Naive thymus-derived CD4-positive, alpha-beta T cell (primary cell): ENCODE results near the gene ITGB8. TPM values are rescaled to one million over a fixed set of nuclear protein-coding genes. Genes with fewer than 3 reads are reported as not detected.

Experiments
- ATAC-seq: fragments of 150-1000 bp; cut with Tn5 transposase; 2 replicates; pipeline ENCODE4 v1.10.0; 2021; ENCODE audit warnings: mild to moderate bottlenecking, moderate library complexity
- CTCF ChIA-PET: fragments of 350-600 bp; sonication (Branson Sonifier 250); formaldehyde crosslinking; loops from one replicate; lab custom pipeline; 2021; ENCODE audit warnings: antibody characterized with exemption; lab: Charles Lee
- POLR2A ChIA-PET: fragments of 350-600 bp; sonication (Branson Sonifier 250); formaldehyde crosslinking; loops from one replicate; lab custom pipeline; 2021; ENCODE audit warnings: antibody characterized with exemption, inconsistent platforms; lab: Charles Lee
- DNase-seq, 9 donors: peaks; one replicate each; pipeline versions ENCODE4 v3.0.0 to v3.0.0-alpha.2; 2020 to 2022; ENCODE audit warnings: mixed read lengths in 1 of 9
- H3K27ac ChIP-seq: one replicate; pipeline ENCODE4 v1.7.0; 2013; ENCODE audit warnings: mild to moderate bottlenecking, low read depth, low read length, moderate library complexity
- H3K27me3 ChIP-seq, 2 donors: one replicate each; pipeline ENCODE4 v1.7.0; 2013; ENCODE audit warnings: low read length in 2 of 2, mild to moderate bottlenecking in 2 of 2, moderate library complexity in 2 of 2; ENCODE audit not compliant: control insufficient read depth in 2 of 2, insufficient read depth in 2 of 2
- H3K36me3 ChIP-seq, 3 experiments: 1 replicate in 2 of 3; 2 replicates in 1 of 3; pipeline ENCODE4 v1.7.0; 2013; ENCODE audit warnings: low read length in 3 of 3, mild to moderate bottlenecking in 3 of 3, moderate library complexity in 1 of 3; ENCODE audit not compliant: insufficient read depth in 3 of 3, control insufficient read depth in 2 of 3
- H3K4me1 ChIP-seq, 2 donors: one replicate each; pipeline ENCODE4 v1.7.0; 2013; ENCODE audit warnings: low read length in 2 of 2, mild to moderate bottlenecking in 2 of 2, moderate library complexity in 1 of 2; ENCODE audit not compliant: control insufficient read depth in 2 of 2, insufficient read depth in 2 of 2
- H3K4me3 ChIP-seq: 2 replicates; pipeline ENCODE4 v1.7.0; 2013; ENCODE audit warnings: mild to moderate bottlenecking, low read length
- H3K9me3 ChIP-seq, 3 experiments: 1 replicate in 2 of 3; 2 replicates in 1 of 3; pipeline ENCODE4 v1.7.0; 2013; ENCODE audit warnings: low read length in 3 of 3; ENCODE audit not compliant: control insufficient read depth in 2 of 3
- H3K27ac Mint-ChIP-seq, 9 donors: one replicate each; pipeline ENCODE4 v1.8.0; 2020 to 2022; ENCODE audit warnings: mixed read lengths in 9 of 9, mild to moderate bottlenecking in 8 of 9, moderate library complexity in 5 of 9, inconsistent platforms in 2 of 9
- H3K27me3 Mint-ChIP-seq, 5 donors: one replicate each; pipeline ENCODE4 v1.8.0; 2021 to 2022; ENCODE audit warnings: mixed read lengths in 5 of 5, mild to moderate bottlenecking in 1 of 5
- H3K36me3 Mint-ChIP-seq, 5 donors: one replicate each; pipeline ENCODE4 v1.8.0; 2020 to 2022; ENCODE audit warnings: mixed read lengths in 5 of 5, mild to moderate bottlenecking in 3 of 5, inconsistent platforms in 1 of 5
- H3K4me1 Mint-ChIP-seq, 7 donors: one replicate each; pipeline ENCODE4 v1.8.0; 2020 to 2022; ENCODE audit warnings: mixed read lengths in 7 of 7, mild to moderate bottlenecking in 3 of 7, inconsistent platforms in 1 of 7
- H3K4me3 Mint-ChIP-seq, 10 donors: one replicate each; pipeline ENCODE4 v1.8.0; 2020 to 2022; ENCODE audit warnings: mild to moderate bottlenecking in 10 of 10, mixed read lengths in 10 of 10, moderate library complexity in 6 of 10, inconsistent platforms in 2 of 10
- H3K9me3 Mint-ChIP-seq, 11 donors: one replicate each; pipeline ENCODE4 v1.8.0; 2020 to 2022; ENCODE audit warnings: mixed read lengths in 11 of 11, mild to moderate bottlenecking in 4 of 11, inconsistent platforms in 1 of 11, moderate library complexity in 1 of 11
- intact Hi-C, 2 donors: fragments of 100-400 bp; cut with micrococcal nuclease; formaldehyde crosslinking; loops; one replicate each; pipeline ENCODE4 v1.15.1; 2023
- polyA plus RNA-seq, 2 donors: library from polyadenylated mRNA; unstranded; fragments of 300-500 nt; fragmentation: Illumina TruSeq; gene quantifications; one replicate each; pipeline ENCODE4 v1.2.3, GENCODE V29; 2021
- total RNA-seq, 6 experiments: library from RNA in 5 of 6; stranded (reverse) in 5 of 6; gene quantifications; 1 replicate in 5 of 6; 2 replicates in 1 of 6; pipeline ENCODE4 v1.2.3 and lab custom pipeline; 2021 to 2026

Gene ITGB8
- total and polyA plus RNA-seq, 7 experiments from 2014 or later = 0.08 to 2.9 (median 0.85) TPM; not detected in 4

- Mint-ChIP-seq H3K4me1 (peaks cover 0 to 3% (median 0%) of the 10 kb centered on the region in 7 donors), H3K27me3 (peaks cover 0 to 4% (median 0%) of the 10 kb centered on the region in 5 donors)
- CTCF ChIA-PET = no interaction called here
These were observed 24.3 kb upstream of the ITGB8 start for GRCh38 chr7:20306180-20306946.

GRCh38 chr7:20307119-20307518, 23.6 kb upstream of the ITGB8 start:
- POLR2A ChIA-PET = no interaction called here
- H3K9me3 ChIP-seq = no peaks in the 10 kb centered on the region
- intact Hi-C loops = no loop called here
- no peaks in the 10 kb centered on the region for H3K27me3 ChIP-seq
- no peak overlapping the region for H3K27ac ChIP-seq
- no peaks in the 10 kb centered on the region for H3K36me3 Mint-ChIP-seq
- no peak overlapping the region for H3K4me3 Mint-ChIP-seq
- CTCF ChIA-PET = no interaction called here
- H3K4me1 ChIP-seq = no peaks in the 10 kb centered on the region
- H3K27me3 Mint-ChIP-seq = peaks cover 0 to 4% (median 0%) of the 10 kb centered on the region in 5 donors
- no peak overlapping the region for H3K4me3 ChIP-seq
- no peak for ATAC-seq
- H3K9me3 Mint-ChIP-seq = no peaks in the 10 kb centered on the region
- DNase-seq = no peak
- H3K36me3 ChIP-seq = no peaks in the 10 kb centered on the region
- H3K27ac Mint-ChIP-seq = no peak overlapping the region
- no peaks in the 10 kb centered on the region for H3K4me1 Mint-ChIP-seq

More at GRCh38 chr7:20306180-20306946, 24.3 kb upstream of the ITGB8 start:
- Histone ChIP-seq H3K9me3 (no peaks in the 10 kb centered on the region), H3K27me3 (no peaks in the 10 kb centered on the region), H3K36me3 (no peaks in the 10 kb centered on the region), H3K4me1 (no peaks in the 10 kb centered on the region), H3K4me3 (no peak overlapping the region), H3K27ac (no peak overlapping the region)
- intact Hi-C loops = no loop called here
- DNase-seq (no peak), ATAC-seq (no peak)
- Mint-ChIP-seq H3K27ac (no peak overlapping the region), H3K36me3 (no peaks in the 10 kb centered on the region), H3K4me3 (no peak overlapping the region), H3K9me3 (no peaks in the 10 kb centered on the region)
- POLR2A ChIA-PET = interaction anchor here (0.7 kb wide), 1 partner anchor 1719 kb away, joined by 3 read pairs; no protein-coding TSS in a partner anchor

- ChIA-PET CTCF (no interaction called here), POLR2A (no interaction called here)
- Mint-ChIP-seq H3K9me3 (no peaks in the 10 kb centered on the region), H3K27me3 (peaks cover 0 to 4% (median 0%) of the 10 kb centered on the region in 5 donors), H3K36me3 (no peaks in the 10 kb centered on the region), H3K4me3 (no peak overlapping the region), H3K27ac (no peak overlapping the region), H3K4me1 (no peaks in the 10 kb centered on the region)
- no peak overlapping the region for H3K4me3 ChIP-seq
- H3K4me1 ChIP-seq = no peaks in the 10 kb centered on the region
- DNase-seq (no peak), ATAC-seq (no peak)
- H3K36me3 ChIP-seq = no peaks in the 10 kb centered on the region
- H3K27ac ChIP-seq = no peak overlapping the region
- intact Hi-C loops = no loop called here
- H3K27me3 ChIP-seq = no peaks in the 10 kb centered on the region
- H3K9me3 ChIP-seq = no peaks in the 10 kb centered on the region
These were observed 22.8 kb upstream of the ITGB8 start for GRCh38 chr7:20307901-20308300.

- no peaks in the 10 kb centered on the region for H3K9me3 Mint-ChIP-seq
- peaks cover 0 to 4% (median 0%) of the 10 kb centered on the region in 5 donors for H3K27me3 Mint-ChIP-seq
- Histone ChIP-seq H3K9me3 (no peaks in the 10 kb centered on the region), H3K27ac (no peak overlapping the region), H3K4me3 (no peak overlapping the region), H3K36me3 (no peaks in the 10 kb centered on the region), H3K27me3 (no peaks in the 10 kb centered on the region), H3K4me1 (no peaks in the 10 kb centered on the region)
- no peak overlapping the region for H3K4me3 Mint-ChIP-seq
- no peak overlapping the region for H3K27ac Mint-ChIP-seq
- H3K4me1 Mint-ChIP-seq = no peaks in the 10 kb centered on the region
- no peak for DNase-seq
- intact Hi-C loops = loop anchor here (2.0 to 5.0 kb wide), 3 partner anchors 558 to 598 kb away; no protein-coding TSS in a partner anchor
- no peak for ATAC-seq
- H3K36me3 Mint-ChIP-seq = no peaks in the 10 kb centered on the region
- CTCF ChIA-PET = no interaction called here
- POLR2A ChIA-PET = interaction anchor here (0.6 kb wide), 1 partner anchor 60 kb away, joined by 3 read pairs; no protein-coding TSS in a partner anchor
These were observed 20.4 kb upstream of the ITGB8 start for GRCh38 chr7:20310301-20310700.

- DNase-seq (no peak), ATAC-seq (no peak)
These were observed 19.5 kb upstream of the ITGB8 start for GRCh38 chr7:20310963-20311742.

GRCh38 chr7:20311743-20312042, 19.0 kb upstream of the ITGB8 start:
- Mint-ChIP-seq H3K4me1 (no peaks in the 10 kb centered on the region), H3K36me3 (no peaks in the 10 kb centered on the region)

More at GRCh38 chr7:20310963-20311742, 19.5 kb upstream of the ITGB8 start:
- Mint-ChIP-seq H3K27me3 (peaks cover 0 to 4% (median 0%) of the 10 kb centered on the region in 5 donors), H3K4me1 (no peaks in the 10 kb centered on the region), H3K36me3 (no peaks in the 10 kb centered on the region), H3K27ac (no peak overlapping the region), H3K4me3 (no peak overlapping the region), H3K9me3 (no peaks in the 10 kb centered on the region)
- Histone ChIP-seq H3K4me3 (no peak overlapping the region), H3K27ac (no peak overlapping the region), H3K9me3 (no peaks in the 10 kb centered on the region), H3K27me3 (no peaks in the 10 kb centered on the region), H3K4me1 (no peaks in the 10 kb centered on the region), H3K36me3 (no peaks in the 10 kb centered on the region)
- POLR2A ChIA-PET = no interaction called here
- CTCF ChIA-PET = no interaction called here
- intact Hi-C loops = loop anchor here (2.0 to 5.0 kb wide), 3 partner anchors 559 to 599 kb away; no protein-coding TSS in a partner anchor

More at GRCh38 chr7:20311743-20312042, 19.0 kb upstream of the ITGB8 start:
- no peak overlapping the region for H3K4me3 ChIP-seq
- Mint-ChIP-seq H3K27ac (no peak overlapping the region), H3K4me3 (no peak overlapping the region), H3K9me3 (no peaks in the 10 kb centered on the region), H3K27me3 (peaks cover 0 to 4% (median 0%) of the 10 kb centered on the region in 5 donors)
- H3K27ac ChIP-seq = no peak overlapping the region
- no peak for DNase-seq
- ATAC-seq = no peak
- H3K27me3 ChIP-seq = no peaks in the 10 kb centered on the region
- no peaks in the 10 kb centered on the region for H3K9me3 ChIP-seq
- no peaks in the 10 kb centered on the region for H3K36me3 ChIP-seq
- H3K4me1 ChIP-seq = no peaks in the 10 kb centered on the region
- intact Hi-C loops = loop anchor here (2.0 to 5.0 kb wide), 3 partner anchors 559 to 599 kb away; no protein-coding TSS in a partner anchor
- CTCF ChIA-PET = no interaction called here
- POLR2A ChIA-PET = no interaction called here
